GM12873 (cell line): ENCODE measurements around the gene KCTD7.

Experiments
- CTCF ChIP-seq: IDR thresholded peaks from 2 replicates; pipeline ENCODE4 v1.5.1; 2012; ENCODE audit warnings: low read depth, mild to moderate bottlenecking, moderate library complexity, low read length, control low read depth; ENCODE audit not compliant: insufficient read depth; ENCODE audit errors: missing control alignments

KCTD7 gene

GRCh38 chr7:66662646-66663264 lies 34.1 kb downstream of the KCTD7 start:
- TF ChIP-seq CTCF: no peak

- TF ChIP-seq CTCF: no peak
These were observed 36.1 kb downstream of the KCTD7 start for GRCh38 chr7:66664590-66665293.

- TF ChIP-seq CTCF: no peak
These were observed 37.8 kb downstream of the KCTD7 start for GRCh38 chr7:66666313-66666952.

GRCh38 chr7:66667023-66667728 lies 38.5 kb downstream of the KCTD7 start:
- no peak for TF ChIP-seq CTCF

DNA sequence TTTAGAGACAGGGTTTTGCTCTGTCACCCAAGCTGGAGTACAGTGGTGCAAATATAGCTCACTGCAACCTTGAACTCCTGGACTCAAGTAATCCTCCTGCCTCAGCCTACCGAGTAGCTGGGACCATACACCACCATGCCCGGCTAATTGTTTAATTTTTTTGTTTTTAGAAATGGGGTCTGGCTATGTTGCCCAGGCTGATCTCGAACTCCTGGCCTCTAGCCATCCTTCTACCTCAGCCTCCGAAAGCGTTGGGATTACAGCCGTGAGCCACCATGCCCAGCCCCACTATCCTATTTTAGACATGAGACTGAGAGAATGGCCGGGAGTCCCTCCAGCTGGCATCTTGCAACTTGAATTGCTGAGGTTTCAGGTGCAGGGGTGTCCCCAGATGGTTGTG lies 39.4 kb downstream of the KCTD7 start:
- no peak for TF ChIP-seq CTCF

DNA sequence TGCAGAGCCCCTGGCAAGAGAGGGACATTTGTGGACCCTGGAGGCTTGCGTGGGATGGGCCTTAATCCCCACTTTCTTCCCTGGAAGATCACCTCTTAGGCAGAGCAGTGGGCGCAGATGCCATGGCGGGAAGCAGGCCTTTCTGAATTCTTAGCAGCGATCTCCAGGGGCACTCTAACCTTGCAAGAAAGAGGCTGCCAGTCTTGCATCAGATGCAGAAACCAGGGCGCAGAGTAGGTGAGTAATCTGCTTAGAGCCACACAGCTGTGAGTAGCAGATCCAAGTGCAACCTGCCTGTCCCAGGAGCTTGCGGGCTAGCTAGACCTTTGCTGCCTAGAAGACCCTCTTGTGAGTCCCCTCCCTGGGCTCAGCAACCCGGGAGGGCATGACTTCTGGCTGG lies 40.0 kb downstream of the KCTD7 start:
- TF ChIP-seq CTCF: no peak

DNA sequence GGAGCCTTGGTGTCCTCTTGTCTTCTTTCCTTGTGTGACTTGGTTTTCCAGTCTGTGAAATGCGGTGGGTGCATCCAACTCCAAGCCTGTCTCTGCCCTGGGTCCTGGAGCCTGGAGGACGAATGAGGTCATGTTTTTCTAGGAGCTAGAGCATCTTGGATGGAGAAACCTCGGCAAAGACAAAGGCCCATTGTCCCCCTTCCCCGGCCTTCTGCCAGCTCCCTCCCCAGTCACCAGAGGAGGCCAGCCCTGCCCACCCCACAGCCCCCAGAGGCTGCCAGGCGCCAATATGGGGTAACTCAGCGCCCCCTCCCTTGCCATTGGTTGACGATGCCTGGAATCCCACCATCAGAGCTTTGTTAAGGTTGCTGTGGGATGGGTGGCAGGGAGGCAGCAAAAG lies 40.4 kb downstream of the KCTD7 start:
- no peak for TF ChIP-seq CTCF
